ENCODE results near the gene PHRF1. TPM values are rescaled to one million over a fixed set of nuclear protein-coding genes. Genes with fewer than 3 reads are reported as not detected.

Gene PHRF1
- total RNA-seq, 1 experiment from 2014 or later, result 45.5 TPM

GRCh38 chr11:625636-626268 lies 49.5 kb downstream of the PHRF1 start:
- RAD21 ChIA-PET (ENCODE audit: low non-redundant PET in 1 of 2, low total read pairs in 2 of 2, uncharacterized antibody in 2 of 2, unreplicated experiment in 2 of 2), result no interaction called here
- Histone ChIP-seq H3K9ac (ENCODE audit: low read length) (no peak overlapping the region), H3K27me3 (ENCODE audit: insufficient read depth, low read length) (no peaks in the 10 kb centered on the region), H3K36me3 (ENCODE audit: control insufficient read depth in 1 of 2, insufficient read depth in 2 of 2, low read length in 2 of 2) (no peaks in the 10 kb centered on the region), H3K79me2 (ENCODE audit: insufficient read depth, low read length) (no peaks in the 10 kb centered on the region), H3K4me1 (ENCODE audit: control insufficient read depth in 1 of 2, insufficient read depth in 2 of 2, low read length in 2 of 2) (peaks cover 0 to 28% of the 10 kb centered on the region in 2 experiments; a peak in 2 of 4 replicates), H2AFZ (ENCODE audit: low read depth, low read length, poor library complexity, severe bottlenecking) (no peak overlapping the region), H3K4me2 (ENCODE audit: low read length) (no peak overlapping the region), H3K4me3 (replicated peaks in 1 of 2; ENCODE audit: low read depth in 1 of 2, low read length in 2 of 2) (no peak overlapping the region), H4K20me1 (ENCODE audit: insufficient read depth) (no peaks in the 10 kb centered on the region), H3K9me3 (ENCODE audit: control insufficient read depth in 1 of 2, insufficient read depth in 1 of 2, low read depth in 1 of 2, low read length in 2 of 2) (no peaks in the 10 kb centered on the region), H3K27ac (ENCODE audit: low read depth, low read length) (no peak overlapping the region), H3K9me2 (ENCODE audit: insufficient read depth) (no peaks in the 10 kb centered on the region)
- intact Hi-C loops (cut with micrococcal nuclease), result no loop called here
- TF ChIP-seq FOSL1 (IDR thresholded peaks at IDR 0.05; ENCODE audit: low read depth) (no peak), TCF7L2 (IDR thresholded peaks at IDR 0.05; ENCODE audit: borderline replicate concordance, extremely low read depth, insufficient read depth, insufficient read length) (no peak), EGR1 (IDR thresholded peaks at IDR 0.05; ENCODE audit: low read depth) (no peak), YY1 (IDR thresholded peaks at IDR 0.05; ENCODE audit: extremely low read depth, insufficient replicate concordance, low read depth, low read length) (no peak), SIN3A (IDR thresholded peaks at IDR 0.05; ENCODE audit: low read depth) (no peak), SRF (IDR thresholded peaks at IDR 0.05; ENCODE audit: low read depth) (no peak), ELF1 (IDR thresholded peaks at IDR 0.05; ENCODE audit: borderline replicate concordance, low read depth) (no peak), EZH2phosphoT487 (IDR thresholded peaks at IDR 0.05; ENCODE audit: borderline replicate concordance) (no peak), RAD21 (IDR thresholded peaks at IDR 0.05; ENCODE audit: low read depth) (no peak), ZBTB33 (IDR thresholded peaks at IDR 0.05; ENCODE audit: extremely low read depth, insufficient replicate concordance, low read length) (no peak), CEBPB (IDR thresholded peaks at IDR 0.05; ENCODE audit: low read depth) (no peak), ZNF274 (IDR thresholded peaks at IDR 0.05; ENCODE audit: low read depth, low read length) (no peak), MAX (IDR thresholded peaks at IDR 0.05) (no peak), REST (IDR thresholded peaks at IDR 0.05; ENCODE audit: low read depth) (no peak), ATF3 (IDR thresholded peaks at IDR 0.05) (no peak), POLR2A (IDR thresholded peaks at IDR 0.05; ENCODE audit: borderline replicate concordance, extremely low read depth, insufficient read depth, insufficient read length) (no peak), JUND (IDR thresholded peaks at IDR 0.05) (no peak)
- ATAC-seq, result no peak
- no peak for DNase-seq (ENCODE audit: low read depth, low spot score)
- POLR2A ChIA-PET, result no interaction called here
- CTCF ChIA-PET, result no interaction called here
- BruUV-seq (replicated peaks), result no TSS peak

Data from HCT116 (cell line).